Measurements from ENCODE around the gene MANEAL. TPM values are rescaled to one million over a fixed set of nuclear protein-coding genes. Genes with fewer than 3 reads are reported as not detected.
A peak's percentile ranks its signal among the peaks of the same experiment; 100 is the strongest.

The MANEAL gene
- total RNA-seq, 1 experiment from 2014 or later: 22.7 TPM

GRCh38 chr1:37765916-37766664 lies 27.6 kb upstream of the MANEAL start:
- Histone ChIP-seq H3K18ac (ENCODE audit: insufficient read length, low read depth, low read length) (no peak overlapping the region), H4K5ac (ENCODE audit: insufficient read length, low read depth, low read length) (no peak overlapping the region), H3K4me2 (ENCODE audit: insufficient read depth, insufficient read length, low read length) (peak overlapping the region; percentile 80), H3K79me2 (ENCODE audit: insufficient read depth, low read length) (no peaks in the 10 kb centered on the region), H3K56ac (ENCODE audit: insufficient read length, low read depth, low read length) (no peak overlapping the region), H3T11ph (ENCODE audit: low read length) (no peak overlapping the region), H2BK15ac (ENCODE audit: low read depth, low read length) (no peak overlapping the region), H3K9me3 (ENCODE audit: control insufficient read depth, low read depth, low read length) (no peaks in the 10 kb centered on the region), H2AFZ (ENCODE audit: low read length) (no peak overlapping the region), H2BK5ac (ENCODE audit: insufficient read length, low read length) (no peak overlapping the region), H2BK12ac (ENCODE audit: insufficient read length, low read depth, low read length) (no peak overlapping the region), H3K23ac (ENCODE audit: insufficient read length, low read depth, low read length) (no peak overlapping the region), H3K23me2 (ENCODE audit: insufficient read length, low read depth, low read length, poor library complexity, severe bottlenecking) (peaks cover 19% of the 10 kb centered on the region), H4K91ac (ENCODE audit: insufficient read length, low read depth, low read length) (no peak overlapping the region), H4K20me1 (ENCODE audit: control insufficient read depth, insufficient read depth, insufficient read length) (no peaks in the 10 kb centered on the region), H3K79me1 (ENCODE audit: insufficient read depth, low read depth, low read length, poor library complexity, severe bottlenecking) (no peaks in the 10 kb centered on the region), H2AK5ac (ENCODE audit: insufficient read length, low read length) (no peak overlapping the region), H3K4me1 (ENCODE audit: insufficient read depth, low read length) (peaks cover 4% of the 10 kb centered on the region; the same call in 1 of the 2 replicates), H2BK20ac (ENCODE audit: low read depth, low read length, poor library complexity, severe bottlenecking) (no peak overlapping the region), H4K8ac (replicated peaks; ENCODE audit: insufficient read length, low read depth, low read length) (no peak overlapping the region), H3K27me3 (ENCODE audit: insufficient read depth, low read length) (peaks cover 25% of the 10 kb centered on the region), H3K9ac (ENCODE audit: extremely low read depth, insufficient read length, low read length) (no peak overlapping the region), H3K27ac (ENCODE audit: insufficient read length, low read depth, low read length) (no peak overlapping the region), H2BK120ac (ENCODE audit: low read depth, low read length, poor library complexity, severe bottlenecking) (no peak overlapping the region), H3K14ac (ENCODE audit: insufficient read depth, low read length) (no peak overlapping the region), H3K4ac (ENCODE audit: low read depth, low read length) (no peak overlapping the region)
- WGBS (ENCODE audit: extremely low coverage, insufficient read length, low lambda C conversion rate): no CpG with 5 or more reads among the region's 27 CpGs
- Mint-ChIP-seq H3K27me3 (ENCODE audit: low read depth) (peaks cover under 1% of the 10 kb centered on the region), H3K4me1 (peaks cover 26 to 30% of the 10 kb centered on the region in 2 experiments), H3K9me3 (no peaks in the 10 kb centered on the region; a peak in 1 of 5 replicates), H3K4me3 (peak overlapping the region; percentile 57 to 88), H3K36me3 (ENCODE audit: insufficient read depth in 1 of 3, low read depth in 3 of 3) (no peaks in the 10 kb centered on the region), H3K27ac (no peak overlapping the region)
- TF ChIP-seq CTCF (conservative IDR thresholded peaks at IDR 0.05): peak; percentile 46; the same call in 2 of the 3 replicates
- DNase-seq: peak; percentile 56
